Upper lobe of left lung (tissue), 4 donors: ENCODE measurements around the gene PLEKHF1.

Experiments
- POLR2AphosphoS5 ChIP-seq, 2 donors: sonication (generic); formaldehyde crosslinking; IDR thresholded peaks; one replicate each; pipeline ENCODE4 v1.5.1; 2017; ENCODE audit warnings: antibody characterized with exemption in 2 of 2
- TF ChIP-seq, protein P1 (sequence below), 6 experiments: fragments of 450-650 bp in 4 of 6; fragments of 200-600 bp in 2 of 6; sonication (generic) in 2 of 6; IDR thresholded peaks; one replicate each; pipeline ENCODE4 v1.5.1; 2016 to 2019; ENCODE audit warnings: antibody characterized with exemption in 6 of 6

DNA sequence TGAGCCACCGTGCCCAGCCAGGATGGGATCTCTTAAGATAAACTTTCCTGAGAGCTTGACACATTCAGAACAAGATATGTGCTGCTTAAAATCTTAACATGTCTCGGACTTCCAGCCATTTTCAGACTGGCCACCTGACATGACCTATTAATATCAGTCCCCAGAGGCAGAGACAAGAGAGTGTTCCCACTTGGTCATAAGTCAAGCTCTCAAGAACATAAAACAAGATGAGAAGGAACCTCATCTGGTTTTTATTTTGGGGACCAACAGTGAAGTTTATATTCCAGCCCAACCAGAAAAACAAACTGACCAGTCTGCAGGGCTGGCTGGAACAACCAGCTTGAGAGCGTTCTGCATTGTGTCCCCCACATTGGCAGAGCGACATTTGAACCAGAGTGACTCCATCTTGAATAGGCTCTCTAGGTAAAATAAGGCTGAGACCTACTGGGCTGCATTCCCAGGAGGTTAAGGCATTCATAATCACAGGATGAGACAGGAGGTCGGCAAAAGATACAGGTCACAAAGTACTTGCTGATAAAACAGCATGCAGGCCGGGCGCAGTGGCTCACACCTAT lies 21.8 kb upstream of the PLEKHF1 start:
- no peak for TF ChIP-seq POLR2AphosphoS5 (IDR thresholded peaks at IDR 0.05)
- TF ChIP-seq, protein P1, sequence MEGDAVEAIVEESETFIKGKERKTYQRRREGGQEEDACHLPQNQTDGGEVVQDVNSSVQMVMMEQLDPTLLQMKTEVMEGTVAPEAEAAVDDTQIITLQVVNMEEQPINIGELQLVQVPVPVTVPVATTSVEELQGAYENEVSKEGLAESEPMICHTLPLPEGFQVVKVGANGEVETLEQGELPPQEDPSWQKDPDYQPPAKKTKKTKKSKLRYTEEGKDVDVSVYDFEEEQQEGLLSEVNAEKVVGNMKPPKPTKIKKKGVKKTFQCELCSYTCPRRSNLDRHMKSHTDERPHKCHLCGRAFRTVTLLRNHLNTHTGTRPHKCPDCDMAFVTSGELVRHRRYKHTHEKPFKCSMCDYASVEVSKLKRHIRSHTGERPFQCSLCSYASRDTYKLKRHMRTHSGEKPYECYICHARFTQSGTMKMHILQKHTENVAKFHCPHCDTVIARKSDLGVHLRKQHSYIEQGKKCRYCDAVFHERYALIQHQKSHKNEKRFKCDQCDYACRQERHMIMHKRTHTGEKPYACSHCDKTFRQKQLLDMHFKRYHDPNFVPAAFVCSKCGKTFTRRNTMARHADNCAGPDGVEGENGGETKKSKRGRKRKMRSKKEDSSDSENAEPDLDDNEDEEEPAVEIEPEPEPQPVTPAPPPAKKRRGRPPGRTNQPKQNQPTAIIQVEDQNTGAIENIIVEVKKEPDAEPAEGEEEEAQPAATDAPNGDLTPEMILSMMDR (IDR thresholded peaks at IDR 0.05), result no peak
